Left ventricle myocardium inferior (tissue), 1 donor: ENCODE measurements around the gene RELCH. TPM values are rescaled to one million over a fixed set of nuclear protein-coding genes. Genes with fewer than 3 reads are reported as not detected.

Experiments used
- DNase-seq: peaks from one replicate; pipeline ENCODE4 v3.0.0-alpha.2; 2020
- H3K27ac ChIP-seq: fragments of 200-600 bp; replicated peaks from 2 replicates; pipeline ENCODE4 v1.8.0; 2021
- H3K27me3 ChIP-seq: fragments of 200-600 bp; 2 replicates; pipeline ENCODE4 v1.8.0; 2021; ENCODE audit warnings: low read depth
- H3K36me3 ChIP-seq: fragments of 200-600 bp; 2 replicates; pipeline ENCODE4 v1.8.0; 2021
- H3K4me1 ChIP-seq: fragments of 200-600 bp; 2 replicates; pipeline ENCODE4 v1.8.0; 2021
- H3K4me3 ChIP-seq: fragments of 200-600 bp; 2 replicates; pipeline ENCODE4 v1.8.0; 2021; ENCODE audit warnings: mild to moderate bottlenecking, moderate library complexity
- H3K9me3 ChIP-seq: fragments of 200-600 bp; replicated peaks from 2 replicates; pipeline ENCODE4 v1.8.0; 2021
- CTCF ChIP-seq: fragments of 200-600 bp; IDR thresholded peaks from 2 replicates; pipeline ENCODE4 v1.8.0; 2021; ENCODE audit warnings: antibody characterized with exemption, mild to moderate bottlenecking, borderline replicate concordance
- intact Hi-C: fragments of 100-400 bp; cut with micrococcal nuclease; formaldehyde crosslinking; loops from one replicate; pipeline ENCODE4 v1.11.0; 2022
- total RNA-seq: library from RNA; stranded (reverse); fragmentation: NEBNext Ultra II Directional; extraction: Animal tissue kit (Norgen Biotek cat#: 25700); gene quantifications from one replicate; pipeline ENCODE4 v1.2.1, GENCODE V29; 2021
- donor health status: DM: no; HTN: yes; CAD: no; lungs with severe emphysema.

The RELCH gene
- total RNA-seq, 1 donor from 2014 or later: 15.5 TPM

- TF ChIP-seq CTCF: no peak
Measured at GRCh38 chr18:62312851-62313250, 125.8 kb downstream of the RELCH start.

GRCh38 chr18:62318228-62319180, 131.4 kb downstream of the RELCH start:
- no peak for TF ChIP-seq CTCF
- Histone ChIP-seq H3K36me3 (no peaks in the 10 kb centered on the region), H3K27me3 (peaks cover 30% of the 10 kb centered on the region), H3K9me3 (no peaks in the 10 kb centered on the region), H3K27ac (no peak overlapping the region), H3K4me1 (no peaks in the 10 kb centered on the region), H3K4me3 (no peak overlapping the region)
- intact Hi-C loops: no loop called here
- no peak for DNase-seq

More at GRCh38 chr18:62312851-62313250, 125.8 kb downstream of the RELCH start:
- H3K27me3 ChIP-seq: no peaks in the 10 kb centered on the region
- no peaks in the 10 kb centered on the region for H3K9me3 ChIP-seq
- no peaks in the 10 kb centered on the region for H3K4me1 ChIP-seq
- no peak overlapping the region for H3K27ac ChIP-seq
- no peak overlapping the region for H3K4me3 ChIP-seq
- intact Hi-C loops: no loop called here
- H3K36me3 ChIP-seq: peaks cover 24% of the 10 kb centered on the region
- DNase-seq: no peak

- no peaks in the 10 kb centered on the region for H3K36me3 ChIP-seq
- H3K27ac ChIP-seq: no peak overlapping the region
- intact Hi-C loops: no loop called here
- DNase-seq: no peak
- H3K4me1 ChIP-seq: peaks cover 18% of the 10 kb centered on the region
- H3K9me3 ChIP-seq: no peaks in the 10 kb centered on the region
- H3K4me3 ChIP-seq: no peak overlapping the region
- peaks cover 56% of the 10 kb centered on the region for H3K27me3 ChIP-seq
- no peak for TF ChIP-seq CTCF
Measured at GRCh38 chr18:62321201-62321600, 134.1 kb downstream of the RELCH start.

- intact Hi-C loops: no loop called here
- Histone ChIP-seq H3K27me3 (peaks cover 80% of the 10 kb centered on the region), H3K9me3 (no peaks in the 10 kb centered on the region), H3K36me3 (no peaks in the 10 kb centered on the region), H3K4me1 (peaks cover 34% of the 10 kb centered on the region), H3K4me3 (no peak overlapping the region), H3K27ac (no peak overlapping the region)
- DNase-seq: no peak
- TF ChIP-seq CTCF: no peak
Measured at GRCh38 chr18:62323483-62324180, 136.6 kb downstream of the RELCH start.

- no peak for DNase-seq
- Histone ChIP-seq H3K9me3 (no peaks in the 10 kb centered on the region), H3K27ac (no peak overlapping the region), H3K4me3 (peak overlapping the region; percentile 68), H3K36me3 (no peaks in the 10 kb centered on the region), H3K4me1 (peaks cover 40% of the 10 kb centered on the region), H3K27me3 (peaks cover 84% of the 10 kb centered on the region)
- TF ChIP-seq CTCF: no peak
- intact Hi-C loops: no loop called here
Measured at GRCh38 chr18:62324181-62324828, 137.2 kb downstream of the RELCH start.
